ENCODE data around the gene SPATS2. TPM values are rescaled to one million over a fixed set of nuclear protein-coding genes. Genes with fewer than 3 reads are reported as not detected.

Gene SPATS2
- total RNA-seq, 2 donors from 2014 or later = 11.5 to 31.4 TPM

GRCh38 chr12:49413010-49413409 is 45.7 kb downstream of the SPATS2 start:
- H3K4me3 ChIP-seq = no peak overlapping the region
- no peaks in the 10 kb centered on the region for H3K4me1 ChIP-seq (ENCODE audit: control insufficient read depth in 1 of 2, low read depth in 2 of 2)
- no peak for ATAC-seq (ENCODE audit: insufficient number of reproducible peaks, low FRiP score, low read depth)
- no peaks in the 10 kb centered on the region for H3K36me3 ChIP-seq
- no peaks in the 10 kb centered on the region for H3K9me3 ChIP-seq
- no peak for DNase-seq (ENCODE audit: low spot score)
- no peaks in the 10 kb centered on the region for H3K27me3 ChIP-seq (replicated peaks; ENCODE audit: insufficient read depth)
- TF ChIP-seq CTCF (IDR thresholded peaks at IDR 0.05) = no peak
- H3K27ac ChIP-seq = no peak overlapping the region

- Histone ChIP-seq H3K27me3 (replicated peaks; ENCODE audit: insufficient read depth) (no peaks in the 10 kb centered on the region), H3K4me3 (no peak overlapping the region), H3K27ac (no peak overlapping the region), H3K36me3 (no peaks in the 10 kb centered on the region), H3K4me1 (ENCODE audit: control insufficient read depth in 1 of 2, low read depth in 2 of 2) (no peaks in the 10 kb centered on the region), H3K9me3 (no peaks in the 10 kb centered on the region)
- ATAC-seq (ENCODE audit: insufficient number of reproducible peaks, low FRiP score, low read depth) (no peak), DNase-seq (ENCODE audit: low spot score) (no peak)
- no peak for TF ChIP-seq CTCF (IDR thresholded peaks at IDR 0.05)
These were observed 46.5 kb downstream of the SPATS2 start for GRCh38 chr12:49413796-49414195.

GRCh38 chr12:49414364-49414763 is 47.1 kb downstream of the SPATS2 start:
- Histone ChIP-seq H3K4me3 (no peak overlapping the region), H3K9me3 (no peaks in the 10 kb centered on the region), H3K4me1 (ENCODE audit: control insufficient read depth in 1 of 2, low read depth in 2 of 2) (no peaks in the 10 kb centered on the region), H3K36me3 (no peaks in the 10 kb centered on the region), H3K27ac (no peak overlapping the region), H3K27me3 (replicated peaks; ENCODE audit: insufficient read depth) (no peaks in the 10 kb centered on the region)
- TF ChIP-seq CTCF (IDR thresholded peaks at IDR 0.05) = no peak
- ATAC-seq (ENCODE audit: insufficient number of reproducible peaks, low FRiP score, low read depth) (no peak), DNase-seq (ENCODE audit: low spot score) (no peak)

GRCh38 chr12:49415521-49415970 is 48.3 kb downstream of the SPATS2 start:
- H3K27ac ChIP-seq = no peak overlapping the region
- H3K27me3 ChIP-seq (replicated peaks; ENCODE audit: insufficient read depth) = no peaks in the 10 kb centered on the region
- no peaks in the 10 kb centered on the region for H3K4me1 ChIP-seq (ENCODE audit: control insufficient read depth in 1 of 2, low read depth in 2 of 2)
- DNase-seq (ENCODE audit: low spot score) (no peak), ATAC-seq (ENCODE audit: insufficient number of reproducible peaks, low FRiP score, low read depth) (no peak)
- no peak overlapping the region for H3K4me3 ChIP-seq
- no peak for TF ChIP-seq CTCF (IDR thresholded peaks at IDR 0.05)
- no peaks in the 10 kb centered on the region for H3K36me3 ChIP-seq
- no peaks in the 10 kb centered on the region for H3K9me3 ChIP-seq

- no peak overlapping the region for H3K4me3 ChIP-seq
These were observed 49.6 kb downstream of the SPATS2 start for GRCh38 chr12:49416892-49417291.

More at GRCh38 chr12:49416892-49417291, 49.6 kb downstream of the SPATS2 start:
- TF ChIP-seq CTCF (IDR thresholded peaks at IDR 0.05) = no peak
- ATAC-seq (ENCODE audit: insufficient number of reproducible peaks, low FRiP score, low read depth) (no peak), DNase-seq (ENCODE audit: low spot score) (no peak)
- H3K27ac ChIP-seq = no peak overlapping the region
- no peaks in the 10 kb centered on the region for H3K9me3 ChIP-seq
- H3K4me1 ChIP-seq (ENCODE audit: control insufficient read depth in 1 of 2, low read depth in 2 of 2) = no peaks in the 10 kb centered on the region
- H3K36me3 ChIP-seq = no peaks in the 10 kb centered on the region
- no peaks in the 10 kb centered on the region for H3K27me3 ChIP-seq (replicated peaks; ENCODE audit: insufficient read depth)
